HCT116 (cell line): Measurements from ENCODE around the gene ATAD1.

ENCODE experiments used
- CTCF ChIP-seq, 3 experiments: fragments of 200-600 bp in 1 of 3; sonication (generic) in 1 of 3; IDR thresholded peaks in 2 of 3; conservative IDR thresholded peaks in 1 of 3; 2 replicates each; pipeline ENCODE4 v1.5.1; 2012 to 2017; ENCODE audit warnings: low read depth in 2 of 3, low read length in 2 of 3, antibody characterized with exemption in 1 of 3, borderline replicate concordance in 1 of 3, control low read depth in 1 of 3, mild to moderate bottlenecking in 1 of 3, mixed read lengths in 1 of 3, mixed run types in 1 of 3, moderate library complexity in 1 of 3; ENCODE audit not compliant: insufficient read depth in 1 of 3
- EZH2 ChIP-seq: fragments of 200-600 bp; sonication (generic); IDR thresholded peaks from 2 replicates; pipeline ENCODE4 v1.6.1; 2017; ENCODE audit warnings: antibody characterized with exemption, mixed run types
- EZH2phosphoT487 ChIP-seq: fragments of 200-600 bp; IDR thresholded peaks from 2 replicates; pipeline ENCODE4 v1.6.1; 2018; ENCODE audit warnings: antibody characterized with exemption, borderline replicate concordance
- FOSL1 ChIP-seq: IDR thresholded peaks from 2 replicates; pipeline ENCODE4 v1.6.1; 2012; ENCODE audit warnings: low read depth
- JUND ChIP-seq: IDR thresholded peaks from 2 replicates; pipeline ENCODE4 v1.6.1; 2012
- MAX ChIP-seq: IDR thresholded peaks from 2 replicates; pipeline ENCODE4 v1.6.1; 2012
- POLR2AphosphoS5 ChIP-seq: IDR thresholded peaks from 2 replicates; pipeline ENCODE4 v1.6.1; 2011; ENCODE audit warnings: mild to moderate bottlenecking, low read depth, low read length, moderate library complexity
- REST ChIP-seq: IDR thresholded peaks from 2 replicates; pipeline ENCODE4 v1.6.1; 2012; ENCODE audit warnings: low read depth
- SIN3A ChIP-seq: IDR thresholded peaks from 2 replicates; pipeline ENCODE4 v1.6.1; 2012; ENCODE audit warnings: low read depth
- YY1 ChIP-seq: IDR thresholded peaks from 2 replicates; pipeline ENCODE4 v1.6.1; 2011; ENCODE audit warnings: low read length, low read depth, moderate library complexity, mild to moderate bottlenecking; ENCODE audit not compliant: insufficient replicate concordance; ENCODE audit errors: extremely low read depth
- ZBTB33 ChIP-seq: IDR thresholded peaks from 2 replicates; pipeline ENCODE4 v1.6.1; 2011; ENCODE audit warnings: mild to moderate bottlenecking, low read length, moderate library complexity; ENCODE audit not compliant: insufficient replicate concordance; ENCODE audit errors: extremely low read depth
- ZNF274 ChIP-seq: fragments of 200-500 bp; sonication (Bioruptor generic); IDR thresholded peaks from 2 replicates; pipeline ENCODE4 v1.6.1; 2014; ENCODE audit warnings: mild to moderate bottlenecking, low read depth, low read length, inconsistent platforms

GRCh38 chr10:87861953-87862678 is 44.1 kb upstream of the ATAD1 start:
- TF ChIP-seq CTCF (IDR thresholded peaks at IDR 0.05 in 2 of 3, conservative IDR thresholded peaks at IDR 0.05 in 1 of 3; ENCODE audit: borderline replicate concordance in 1 of 3, insufficient read depth in 1 of 3, low read depth in 2 of 3, low read length in 2 of 3) (no peak), EZH2phosphoT487 (no peak), REST (no peak), POLR2AphosphoS5 (peak; percentile 89), YY1 (peak; percentile 81), MAX (peak; percentile 91), EZH2 (no peak), JUND (peak; percentile 94), ZBTB33 (peak; percentile 66), FOSL1 (no peak), ZNF274 (no peak), SIN3A (peak; percentile 44)
